HG03439 (cell line): Measurements from ENCODE around the gene SH3RF3.

Experiments used
- ATAC-seq: cut with Tn5 transposase; IDR thresholded peaks from one replicate; pipeline ENCODE4 v1.9.1; 2021; ENCODE audit warnings: mild to moderate bottlenecking, moderate library complexity; ENCODE audit not compliant: unreplicated experiment

Gene SH3RF3

DNA sequence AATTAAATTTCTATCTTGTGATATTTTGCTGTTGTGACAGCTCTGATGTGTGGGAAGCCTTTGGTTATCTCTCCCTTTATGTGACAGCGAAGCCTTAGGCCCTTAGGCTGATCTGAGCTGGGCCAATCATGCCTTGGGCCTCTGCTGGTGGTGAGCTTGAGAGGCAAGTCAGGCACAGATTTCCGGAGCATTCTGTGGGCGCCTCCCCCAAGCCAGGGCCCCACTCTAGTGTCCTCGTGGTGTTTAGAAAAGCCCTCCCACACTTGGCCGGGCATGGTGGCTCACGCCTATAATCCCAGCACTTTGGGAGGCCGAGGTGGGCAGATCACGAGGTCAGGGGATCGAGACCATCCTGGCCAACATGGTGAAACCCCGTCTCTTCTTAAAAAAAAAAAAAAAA, 239.8 kb downstream of the SH3RF3 start:
- no peak for ATAC-seq

- no peak for ATAC-seq
These were observed 240.7 kb downstream of the SH3RF3 start for GRCh38 chr2:109369671-109370191.

- ATAC-seq = no peak
These were observed 241.5 kb downstream of the SH3RF3 start for GRCh38 chr2:109370399-109371035.

GRCh38 chr2:109371481-109372170, 242.6 kb downstream of the SH3RF3 start:
- no peak for ATAC-seq

DNA sequence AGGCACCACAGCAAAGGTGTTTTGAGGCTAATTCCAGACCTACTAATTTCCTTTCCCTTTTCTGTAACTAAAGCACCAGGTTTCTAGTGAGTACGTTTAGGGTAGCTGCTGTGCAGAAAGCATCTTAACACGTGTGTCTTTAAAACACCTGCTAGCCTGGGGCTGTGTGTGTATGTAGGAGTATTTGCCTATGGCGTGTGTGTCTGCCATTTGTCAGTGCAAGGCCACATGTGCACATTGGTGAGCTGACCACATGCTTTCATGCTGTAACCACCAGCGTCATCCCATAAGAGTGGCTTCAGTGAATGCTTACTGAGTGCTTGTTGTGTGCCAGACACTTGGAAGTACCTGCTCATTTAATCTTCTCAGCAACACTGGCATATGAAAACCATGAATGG, 243.2 kb downstream of the SH3RF3 start:
- ATAC-seq = no peak

GRCh38 chr2:109372614-109373013, 243.6 kb downstream of the SH3RF3 start:
- no peak for ATAC-seq

- no peak for ATAC-seq
These were observed 245.0 kb downstream of the SH3RF3 start for GRCh38 chr2:109373791-109374547.

- ATAC-seq = no peak
These were observed 245.6 kb downstream of the SH3RF3 start for GRCh38 chr2:109374548-109375130.

GRCh38 chr2:109375131-109375561, 246.1 kb downstream of the SH3RF3 start:
- no peak for ATAC-seq

- no peak for ATAC-seq
These were observed 246.7 kb downstream of the SH3RF3 start for GRCh38 chr2:109375656-109376055.

GRCh38 chr2:109376115-109376514, 247.1 kb downstream of the SH3RF3 start:
- ATAC-seq = no peak

GRCh38 chr2:109376796-109377495, 247.9 kb downstream of the SH3RF3 start:
- ATAC-seq = no peak

- no peak for ATAC-seq
These were observed 249.0 kb downstream of the SH3RF3 start for GRCh38 chr2:109377976-109378375.

DNA sequence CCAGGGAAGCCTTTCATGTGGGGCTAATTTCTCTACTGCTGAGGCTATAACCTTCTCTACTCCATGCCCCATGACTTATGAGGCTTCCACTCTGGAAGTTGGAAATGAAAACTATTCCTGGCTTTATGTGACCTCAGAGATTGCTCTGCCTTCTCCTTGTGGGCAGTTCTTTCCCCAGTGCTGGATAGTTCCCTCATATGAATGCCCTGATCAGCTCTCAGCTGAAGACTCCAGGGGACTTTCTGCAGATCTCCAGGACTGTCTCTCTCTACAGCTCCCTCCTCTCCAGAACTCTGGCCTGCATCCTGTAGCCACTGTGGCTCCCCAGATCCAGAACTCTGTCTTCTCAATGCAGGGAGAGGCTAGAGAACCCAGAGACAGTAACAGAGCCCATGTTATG, 249.7 kb downstream of the SH3RF3 start:
- no peak for ATAC-seq

- no peak for ATAC-seq
These were observed 250.5 kb downstream of the SH3RF3 start for GRCh38 chr2:109379507-109379906.

- no peak for ATAC-seq
These were observed 251.7 kb downstream of the SH3RF3 start for GRCh38 chr2:109380502-109381326.

DNA sequence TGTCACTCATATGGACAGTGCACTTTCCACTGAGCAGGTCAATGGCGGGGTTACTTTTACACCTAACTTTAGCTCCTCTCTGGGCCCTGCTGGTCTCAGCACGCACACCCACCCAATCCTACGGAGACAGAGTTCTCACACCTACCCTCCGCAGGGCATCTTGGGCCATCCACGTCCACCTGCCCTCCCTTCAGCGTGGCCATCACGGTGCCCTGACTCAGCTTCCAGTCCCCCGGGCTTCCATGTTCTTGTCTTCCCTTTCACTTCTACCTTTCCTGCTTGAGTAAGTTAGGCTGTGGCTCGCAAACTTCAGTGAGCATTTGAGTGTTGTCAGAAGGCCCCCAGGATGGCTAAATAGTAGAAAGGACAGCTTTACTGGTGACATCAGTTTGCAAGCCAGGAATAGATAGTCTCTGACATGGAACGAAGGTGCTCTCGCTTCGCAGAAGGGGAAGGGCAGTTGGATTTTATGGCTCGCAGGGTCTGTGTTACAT, 252.4 kb downstream of the SH3RF3 start:
- no peak for ATAC-seq

- no peak for ATAC-seq
These were observed 253.4 kb downstream of the SH3RF3 start for GRCh38 chr2:109382226-109382895.

GRCh38 chr2:109382951-109383350, 253.9 kb downstream of the SH3RF3 start:
- no peak for ATAC-seq
